Mesendoderm (in vitro differentiated cells): ENCODE results near the gene ARSI.
A peak's percentile ranks its signal among the peaks of the same experiment; 100 is the strongest.

Experiments used
- DNase-seq: peaks from one replicate; pipeline ENCODE4 v3.0.0; 2013
- H2AK5ac ChIP-seq: 2 replicates; pipeline ENCODE4 v1.6.1; 2013; ENCODE audit warnings: low read length, inconsistent platforms
- H2BK120ac ChIP-seq: 2 replicates; pipeline ENCODE4 v1.6.1; 2013; ENCODE audit warnings: low read depth, mild to moderate bottlenecking, low read length, moderate library complexity, mixed read lengths
- H2BK15ac ChIP-seq: replicated peaks from 2 replicates; pipeline ENCODE4 v1.6.1; 2013; ENCODE audit warnings: low read depth, mild to moderate bottlenecking, moderate library complexity
- H2BK5ac ChIP-seq: 2 replicates; pipeline ENCODE4 v1.6.1; 2013; ENCODE audit warnings: low read length, inconsistent platforms
- H3K18ac ChIP-seq: 2 replicates; pipeline ENCODE4 v1.6.1; 2013; ENCODE audit warnings: mild to moderate bottlenecking, low read length, mixed read lengths
- H3K23ac ChIP-seq: one replicate; pipeline ENCODE4 v1.6.1; 2013; ENCODE audit warnings: low read length
- H3K27ac ChIP-seq: 2 replicates; pipeline ENCODE4 v1.5.1; 2013; ENCODE audit warnings: low read depth, mild to moderate bottlenecking, inconsistent platforms, low read length, moderate library complexity
- H3K27me3 ChIP-seq: 2 replicates; pipeline ENCODE4 v1.6.1; 2013; ENCODE audit warnings: low read length, control low read depth, mild to moderate bottlenecking, inconsistent platforms; ENCODE audit not compliant: insufficient read depth, poor library complexity
- H3K36me3 ChIP-seq: 2 replicates; pipeline ENCODE4 v1.6.1; 2013; ENCODE audit warnings: low read length, inconsistent platforms; ENCODE audit not compliant: control insufficient read depth, insufficient read depth
- H3K4ac ChIP-seq: one replicate; pipeline ENCODE4 v1.6.1; 2013; ENCODE audit warnings: low read depth, mild to moderate bottlenecking, low read length, moderate library complexity
- H3K4me1 ChIP-seq: 2 replicates; pipeline ENCODE4 v1.6.1; 2013; ENCODE audit warnings: low read depth, low read length, inconsistent platforms; ENCODE audit not compliant: control insufficient read depth
- H3K4me2 ChIP-seq: 2 replicates; pipeline ENCODE4 v1.6.1; 2013; ENCODE audit warnings: low read length
- H3K4me3 ChIP-seq: 2 replicates; pipeline ENCODE4 v1.5.1; 2013; ENCODE audit warnings: mild to moderate bottlenecking, low read length
- H3K56ac ChIP-seq: one replicate; pipeline ENCODE4 v1.6.1; 2013; ENCODE audit warnings: low read length
- H3K79me1 ChIP-seq: 2 replicates; pipeline ENCODE4 v1.6.1; 2013; ENCODE audit warnings: low read length, inconsistent platforms
- H3K79me2 ChIP-seq: 2 replicates; pipeline ENCODE4 v1.6.1; 2013; ENCODE audit warnings: mild to moderate bottlenecking, low read length; ENCODE audit not compliant: control insufficient read depth, insufficient read depth
- H3K9ac ChIP-seq: 2 replicates; pipeline ENCODE4 v1.6.1; 2013; ENCODE audit warnings: low read length, inconsistent platforms
- H4K5ac ChIP-seq: one replicate; pipeline ENCODE4 v1.6.1; 2013; ENCODE audit warnings: low read length
- H4K8ac ChIP-seq: one replicate; pipeline ENCODE4 v1.6.1; 2013; ENCODE audit warnings: low read depth, mild to moderate bottlenecking, control low read depth, low read length, moderate library complexity
- WGBS: extraction: QIAGEN DNeasy Blood & Tissue Kit; methylation state at CpG from one replicate; pipeline ENCODE4 v1.1.7; 2013; ENCODE audit warnings: low lambda C conversion rate, missing lambda C conversion rate; ENCODE audit not compliant: insufficient coverage; ENCODE audit errors: extremely low coverage; 5-methylcytosine and 5-hydroxymethylcytosine counted together

ARSI gene

GRCh38 chr5:150272531-150272930, 30.2 kb downstream of the ARSI start:
- Histone ChIP-seq H3K27ac (no peak overlapping the region), H3K79me1 (no peaks in the 10 kb centered on the region), H2BK5ac (no peak overlapping the region), H3K36me3 (no peaks in the 10 kb centered on the region), H3K23ac (no peak overlapping the region), H4K5ac (no peak overlapping the region), H2BK120ac (no peak overlapping the region), H3K27me3 (no peaks in the 10 kb centered on the region), H3K9ac (no peak overlapping the region), H2BK15ac (no peak overlapping the region), H4K8ac (no peak overlapping the region), H3K56ac (no peak overlapping the region), H3K4ac (no peak overlapping the region), H3K4me3 (no peak overlapping the region), H3K79me2 (no peaks in the 10 kb centered on the region), H2AK5ac (no peak overlapping the region), H3K18ac (no peak overlapping the region), H3K4me2 (no peak overlapping the region), H3K4me1 (peaks cover 4% of the 10 kb centered on the region)
- no CpG with 5 or more reads among the region's 5 CpGs for WGBS
- peak; percentile 82 for DNase-seq

- Histone ChIP-seq H3K27ac (no peak overlapping the region), H3K4me2 (no peak overlapping the region), H3K36me3 (no peaks in the 10 kb centered on the region), H3K4me3 (no peak overlapping the region), H3K23ac (no peak overlapping the region), H4K5ac (no peak overlapping the region), H3K18ac (no peak overlapping the region), H3K79me2 (no peaks in the 10 kb centered on the region), H4K8ac (no peak overlapping the region), H2BK120ac (no peak overlapping the region), H3K27me3 (no peaks in the 10 kb centered on the region), H3K79me1 (no peaks in the 10 kb centered on the region), H2BK5ac (no peak overlapping the region), H2AK5ac (no peak overlapping the region), H3K9ac (no peak overlapping the region), H3K56ac (no peak overlapping the region), H3K4me1 (peaks cover 4% of the 10 kb centered on the region), H3K4ac (no peak overlapping the region), H2BK15ac (no peak overlapping the region)
- no peak for DNase-seq
- WGBS = no CpG with 5 or more reads among the region's 5 CpGs
These were observed 30.8 kb downstream of the ARSI start for GRCh38 chr5:150271923-150272322.

DNA sequence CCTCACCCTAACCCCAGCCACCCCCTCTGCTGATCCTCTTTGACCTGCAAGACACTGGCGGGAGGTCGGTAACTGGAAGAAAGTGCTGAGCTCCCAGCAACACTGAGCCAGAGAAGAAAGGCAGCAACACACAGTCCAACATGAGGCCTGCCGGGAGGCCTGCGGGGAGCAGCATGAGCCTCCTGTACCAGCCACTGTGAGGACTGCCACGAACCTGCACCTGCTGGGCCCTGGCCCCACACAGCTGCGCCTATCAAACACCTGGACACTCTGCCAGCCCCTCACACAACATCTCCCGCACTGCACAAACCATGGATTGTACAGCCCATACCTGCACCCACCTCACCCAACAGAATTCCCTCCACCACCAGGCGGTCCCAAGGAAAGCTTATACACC, 31.4 kb downstream of the ARSI start:
- Histone ChIP-seq H3K18ac (no peak overlapping the region), H2BK15ac (no peak overlapping the region), H2BK5ac (no peak overlapping the region), H4K8ac (no peak overlapping the region), H3K4me2 (no peak overlapping the region), H3K4me3 (no peak overlapping the region), H2BK120ac (no peak overlapping the region), H3K4me1 (peaks cover 4% of the 10 kb centered on the region), H3K23ac (no peak overlapping the region), H3K4ac (no peak overlapping the region), H3K79me1 (no peaks in the 10 kb centered on the region), H3K79me2 (no peaks in the 10 kb centered on the region), H2AK5ac (no peak overlapping the region), H3K27ac (no peak overlapping the region), H3K56ac (no peak overlapping the region), H3K36me3 (no peaks in the 10 kb centered on the region), H3K9ac (no peak overlapping the region), H3K27me3 (no peaks in the 10 kb centered on the region), H4K5ac (no peak overlapping the region)
- DNase-seq = no peak
- no CpG with 5 or more reads among the region's 8 CpGs for WGBS

- Histone ChIP-seq H3K56ac (no peak overlapping the region), H3K79me1 (no peaks in the 10 kb centered on the region), H3K36me3 (no peaks in the 10 kb centered on the region), H2AK5ac (no peak overlapping the region), H3K4ac (no peak overlapping the region), H3K4me3 (no peak overlapping the region), H3K27ac (no peak overlapping the region), H3K4me1 (peaks cover 4% of the 10 kb centered on the region), H4K5ac (no peak overlapping the region), H3K79me2 (no peaks in the 10 kb centered on the region), H3K4me2 (no peak overlapping the region), H4K8ac (no peak overlapping the region), H3K23ac (peak overlapping the region; percentile 37), H3K18ac (no peak overlapping the region), H2BK5ac (no peak overlapping the region), H2BK120ac (no peak overlapping the region), H2BK15ac (no peak overlapping the region), H3K9ac (no peak overlapping the region), H3K27me3 (no peaks in the 10 kb centered on the region)
- DNase-seq = peak; percentile 37
- no CpG with 5 or more reads among the region's 12 CpGs for WGBS
These were observed 32.0 kb downstream of the ARSI start for GRCh38 chr5:150270541-150271295.

- Histone ChIP-seq H3K79me1 (no peaks in the 10 kb centered on the region), H3K4me2 (no peak overlapping the region), H4K8ac (no peak overlapping the region), H3K9ac (no peak overlapping the region), H2AK5ac (no peak overlapping the region), H3K27ac (no peak overlapping the region), H3K4me3 (no peak overlapping the region), H3K23ac (no peak overlapping the region), H3K36me3 (no peaks in the 10 kb centered on the region), H2BK5ac (no peak overlapping the region), H3K18ac (no peak overlapping the region), H2BK120ac (no peak overlapping the region), H3K27me3 (no peaks in the 10 kb centered on the region), H3K79me2 (no peaks in the 10 kb centered on the region), H3K4ac (no peak overlapping the region), H4K5ac (no peak overlapping the region), H3K56ac (peak overlapping the region; percentile 7), H3K4me1 (peaks cover 4% of the 10 kb centered on the region), H2BK15ac (no peak overlapping the region)
- DNase-seq = no peak
- WGBS = no CpG with 5 or more reads among the region's 4 CpGs
These were observed 35.8 kb downstream of the ARSI start for GRCh38 chr5:150266871-150267291.

DNA sequence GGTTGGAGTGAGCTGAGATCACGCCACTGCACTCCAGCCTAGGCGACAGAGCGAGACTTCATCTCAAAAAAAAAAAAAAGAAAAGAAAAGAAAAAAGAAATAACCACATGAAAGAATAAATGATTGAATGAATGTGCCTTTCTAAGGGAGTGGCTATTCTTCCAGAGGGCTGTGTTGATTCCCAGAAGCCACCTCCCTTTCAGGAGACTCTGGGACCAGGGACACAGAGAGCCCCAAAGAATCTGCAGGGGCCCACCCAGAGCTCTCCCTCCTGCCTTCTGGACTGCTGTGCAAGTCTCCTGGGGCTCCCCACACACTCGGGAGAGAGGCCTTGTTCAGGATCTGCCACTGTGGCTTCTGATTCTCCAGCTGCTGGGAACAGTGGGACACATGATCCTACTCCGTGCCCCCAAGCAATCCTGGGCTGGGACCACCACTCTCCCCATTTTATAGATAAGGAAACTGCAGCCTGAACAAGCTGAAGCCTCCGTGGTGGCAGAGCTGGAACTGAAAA, 36.8 kb downstream of the ARSI start:
- H3K4me1 ChIP-seq = peaks cover 4% of the 10 kb centered on the region
- H3K4ac ChIP-seq = no peak overlapping the region
- H3K36me3 ChIP-seq = no peaks in the 10 kb centered on the region
- H3K79me2 ChIP-seq = no peaks in the 10 kb centered on the region
- H3K18ac ChIP-seq = no peak overlapping the region
- DNase-seq = no peak
- H3K79me1 ChIP-seq = no peaks in the 10 kb centered on the region
- no peak overlapping the region for H2BK5ac ChIP-seq
- H2BK120ac ChIP-seq = no peak overlapping the region
- H3K27ac ChIP-seq = no peak overlapping the region
- H2AK5ac ChIP-seq = no peak overlapping the region
- no peak overlapping the region for H4K5ac ChIP-seq
- H3K4me2 ChIP-seq = no peak overlapping the region
- no CpG with 5 or more reads among the region's 6 CpGs for WGBS
- no peak overlapping the region for H3K4me3 ChIP-seq
- H3K23ac ChIP-seq = no peak overlapping the region
- no peak overlapping the region for H2BK15ac ChIP-seq
- H4K8ac ChIP-seq = no peak overlapping the region
- no peaks in the 10 kb centered on the region for H3K27me3 ChIP-seq
- H3K56ac ChIP-seq = no peak overlapping the region
- no peak overlapping the region for H3K9ac ChIP-seq
